GM18909 (cell line): ENCODE results near the gene KIF13A.
"Not testable (repeated sequence)": the region's sequence is repeated elsewhere in the genome, so short reads cannot be mapped to it uniquely, and the experiment has no call there.

Source experiments
- ATAC-seq: cut with Tn5 transposase; IDR thresholded peaks from one replicate; pipeline ENCODE4 v1.9.1; 2021; ENCODE audit warnings: mild to moderate bottlenecking; ENCODE audit not compliant: unreplicated experiment, poor library complexity

The KIF13A gene

GRCh38 chr6:17856306-17856705 lies 131.1 kb downstream of the KIF13A start:
- ATAC-seq: no peak

GRCh38 chr6:17855381-17855780 lies 132.1 kb downstream of the KIF13A start:
- ATAC-seq: no peak

- ATAC-seq: no peak
Observed at GRCh38 chr6:17853533-17853932, 133.9 kb downstream of the KIF13A start.

- ATAC-seq: no peak
Observed at GRCh38 chr6:17851720-17852161, 135.7 kb downstream of the KIF13A start.

GRCh38 chr6:17851001-17851719 lies 136.3 kb downstream of the KIF13A start:
- ATAC-seq: no peak

GRCh38 chr6:17850281-17850680 lies 137.2 kb downstream of the KIF13A start:
- ATAC-seq: no peak

GRCh38 chr6:17847203-17847760 lies 140.2 kb downstream of the KIF13A start:
- no peak for ATAC-seq

- ATAC-seq: no peak
Observed at GRCh38 chr6:17846762-17847161, 140.7 kb downstream of the KIF13A start.

- ATAC-seq: no peak
Observed at GRCh38 chr6:17845598-17845997, 141.8 kb downstream of the KIF13A start.

- not testable (repeated sequence) for ATAC-seq
Observed at GRCh38 chr6:17844967-17845366, 142.5 kb downstream of the KIF13A start.

- no peak for ATAC-seq
Observed at GRCh38 chr6:17842934-17843821, 144.3 kb downstream of the KIF13A start.

- no peak for ATAC-seq
Observed at GRCh38 chr6:17842014-17842776, 145.2 kb downstream of the KIF13A start.

- ATAC-seq: no peak
Observed at GRCh38 chr6:17839513-17840223, 147.8 kb downstream of the KIF13A start.

- ATAC-seq: no peak
Observed at GRCh38 chr6:17836293-17836692, 151.1 kb downstream of the KIF13A start.

GRCh38 chr6:17835784-17836183 lies 151.7 kb downstream of the KIF13A start:
- no peak for ATAC-seq

GRCh38 chr6:17831135-17831534 lies 156.3 kb downstream of the KIF13A start:
- no peak for ATAC-seq

GRCh38 chr6:17829905-17830304 lies 157.5 kb downstream of the KIF13A start:
- no peak for ATAC-seq

- no peak for ATAC-seq
Observed at GRCh38 chr6:17828149-17828548, 159.3 kb downstream of the KIF13A start.

GRCh38 chr6:17826301-17826700 lies 161.1 kb downstream of the KIF13A start:
- ATAC-seq: no peak

- no peak for ATAC-seq
Observed at GRCh38 chr6:17820055-17820454, 167.4 kb downstream of the KIF13A start.
